ENCODE measurements around the gene C9orf50.

The C9orf50 gene

GRCh38 chr9:129568560-129569501 is 52.1 kb downstream of the C9orf50 start:
- DNase-seq, result no peak

- no peak for DNase-seq
Observed at GRCh38 chr9:129567842-129568559, 52.9 kb downstream of the C9orf50 start.

GRCh38 chr9:129567329-129567728 is 53.6 kb downstream of the C9orf50 start:
- DNase-seq, result no peak

- DNase-seq, result no peak
Observed at GRCh38 chr9:129566563-129567266, 54.2 kb downstream of the C9orf50 start.

- no peak for DNase-seq
Observed at GRCh38 chr9:129562917-129563316, 58.0 kb downstream of the C9orf50 start.

- no peak for DNase-seq
Observed at GRCh38 chr9:129562514-129562913, 58.4 kb downstream of the C9orf50 start.

Data from GOT3 (cell line).